H9 (cell line): ENCODE results near the gene RBMX2. TPM values are rescaled to one million over a fixed set of nuclear protein-coding genes. Genes with fewer than 3 reads are reported as not detected.

Experiments used
- DNase-seq: peaks from one replicate; pipeline ENCODE4 v3.0.0-alpha.2; 2017
- H2AFZ ChIP-seq: one replicate; pipeline ENCODE4 v1.6.1; 2013; ENCODE audit warnings: mild to moderate bottlenecking, low read length, control low read depth, moderate library complexity
- H2AK5ac ChIP-seq: 2 replicates; pipeline ENCODE4 v1.6.1; 2013; ENCODE audit warnings: low read length, control low read depth, mixed read lengths; ENCODE audit not compliant: insufficient read length
- H2BK120ac ChIP-seq: one replicate; pipeline ENCODE4 v1.6.1; 2013; ENCODE audit warnings: low read depth, mild to moderate bottlenecking, low read length, control low read depth, inconsistent platforms; ENCODE audit not compliant: poor library complexity, severe bottlenecking
- H2BK12ac ChIP-seq: 2 replicates; pipeline ENCODE4 v1.6.1; 2013; ENCODE audit warnings: low read length, control low read depth, mixed read lengths, low read depth; ENCODE audit not compliant: insufficient read length
- H2BK15ac ChIP-seq: 2 replicates; pipeline ENCODE4 v1.6.1; 2013; ENCODE audit warnings: low read depth, low read length, control low read depth
- H2BK20ac ChIP-seq: one replicate; pipeline ENCODE4 v1.6.1; 2013; ENCODE audit warnings: low read depth, mild to moderate bottlenecking, low read length, control low read depth, inconsistent platforms; ENCODE audit not compliant: poor library complexity, severe bottlenecking
- H2BK5ac ChIP-seq: 2 replicates; pipeline ENCODE4 v1.6.1; 2013; ENCODE audit warnings: low read length, control low read depth, mixed read lengths; ENCODE audit not compliant: insufficient read length
- H3K14ac ChIP-seq: 2 replicates; pipeline ENCODE4 v1.6.1; 2013; ENCODE audit warnings: low read length, control low read depth; ENCODE audit not compliant: insufficient read depth
- H3K18ac ChIP-seq: 2 replicates; pipeline ENCODE4 v1.6.1; 2013; ENCODE audit warnings: low read depth, mild to moderate bottlenecking, mixed read lengths, low read length, control low read depth; ENCODE audit not compliant: insufficient read length
- H3K23ac ChIP-seq: 2 replicates; pipeline ENCODE4 v1.6.1; 2013; ENCODE audit warnings: low read length, control low read depth, mixed read lengths, low read depth; ENCODE audit not compliant: insufficient read length
- H3K23me2 ChIP-seq: 2 replicates; pipeline ENCODE4 v1.6.1; 2013; ENCODE audit warnings: low read depth, mild to moderate bottlenecking, mixed read lengths, low read length, control low read depth; ENCODE audit not compliant: insufficient read length, poor library complexity, severe bottlenecking
- H3K27ac ChIP-seq: 2 replicates; pipeline ENCODE4 v1.5.1; 2013; ENCODE audit warnings: low read length, control low read depth, mixed read lengths, low read depth; ENCODE audit not compliant: insufficient read length
- H3K27me3 ChIP-seq: 2 replicates; pipeline ENCODE4 v1.6.1; 2013; ENCODE audit warnings: low read length, control low read depth, inconsistent platforms; ENCODE audit not compliant: insufficient read depth
- H3K4ac ChIP-seq: 2 replicates; pipeline ENCODE4 v1.6.1; 2013; ENCODE audit warnings: low read depth, mild to moderate bottlenecking, control low read depth, inconsistent platforms, low read length, moderate library complexity
- H3K4me1 ChIP-seq: 2 replicates; pipeline ENCODE4 v1.6.1; 2013; ENCODE audit warnings: low read length, control low read depth, inconsistent platforms; ENCODE audit not compliant: insufficient read depth
- H3K4me2 ChIP-seq: 2 replicates; pipeline ENCODE4 v1.6.1; 2013; ENCODE audit warnings: low read length, control low read depth, mixed read lengths; ENCODE audit not compliant: insufficient read length, insufficient read depth
- H3K56ac ChIP-seq: 2 replicates; pipeline ENCODE4 v1.6.1; 2013; ENCODE audit warnings: low read depth, mild to moderate bottlenecking, mixed read lengths, low read length, control low read depth; ENCODE audit not compliant: insufficient read length
- H3K79me1 ChIP-seq: 2 replicates; pipeline ENCODE4 v1.6.1; 2013; ENCODE audit warnings: low read depth, mild to moderate bottlenecking, moderate library complexity, low read length, control low read depth, inconsistent platforms; ENCODE audit not compliant: insufficient read depth, poor library complexity, severe bottlenecking
- H3K79me2 ChIP-seq: 2 replicates; pipeline ENCODE4 v1.6.1; 2013; ENCODE audit warnings: low read length, control low read depth, inconsistent platforms; ENCODE audit not compliant: insufficient read depth
- H3K9ac ChIP-seq: 2 replicates; pipeline ENCODE4 v1.6.1; 2013; ENCODE audit warnings: low read length, control low read depth, mixed read lengths; ENCODE audit not compliant: insufficient read length; ENCODE audit errors: extremely low read depth
- H3K9me3 ChIP-seq: one replicate; pipeline ENCODE4 v1.6.1; 2013; ENCODE audit warnings: low read depth, low read length, inconsistent platforms; ENCODE audit not compliant: control insufficient read depth
- H3T11ph ChIP-seq: one replicate; pipeline ENCODE4 v1.6.1; 2013; ENCODE audit warnings: mild to moderate bottlenecking, low read length, control low read depth, inconsistent platforms
- H4K20me1 ChIP-seq: one replicate; pipeline ENCODE4 v1.6.1; 2013; ENCODE audit not compliant: control insufficient read depth, insufficient read length, insufficient read depth
- H4K5ac ChIP-seq: 2 replicates; pipeline ENCODE4 v1.6.1; 2013; ENCODE audit warnings: low read depth, mild to moderate bottlenecking, mixed read lengths, low read length, control low read depth; ENCODE audit not compliant: insufficient read length
- H4K8ac ChIP-seq: replicated peaks from 2 replicates; pipeline ENCODE4 v1.6.1; 2013; ENCODE audit warnings: low read length, control low read depth, mixed read lengths, low read depth; ENCODE audit not compliant: insufficient read length
- H4K91ac ChIP-seq: 2 replicates; pipeline ENCODE4 v1.6.1; 2013; ENCODE audit warnings: low read depth, mild to moderate bottlenecking, moderate library complexity, mixed read lengths, low read length, control low read depth; ENCODE audit not compliant: insufficient read length
- H3K27ac Mint-ChIP-seq, 3 experiments: 2 replicates in 2 of 3; 3 replicates in 1 of 3; pipeline ENCODE4 v1.8.0; 2020 to 2021; ENCODE audit warnings: mixed read lengths in 3 of 3, mild to moderate bottlenecking in 1 of 3, moderate library complexity in 1 of 3
- H3K27me3 Mint-ChIP-seq: 2 replicates; pipeline ENCODE4 v1.8.0; 2021; ENCODE audit warnings: low read depth, mild to moderate bottlenecking, moderate library complexity, mixed read lengths
- H3K36me3 Mint-ChIP-seq, 3 experiments: 2 replicates in 2 of 3; 3 replicates in 1 of 3; pipeline ENCODE4 v1.8.0; 2020 to 2021; ENCODE audit warnings: low read depth in 3 of 3, mixed read lengths in 3 of 3; ENCODE audit not compliant: insufficient read depth in 1 of 3
- H3K4me1 Mint-ChIP-seq, 2 experiments: 2 replicates each; pipeline ENCODE4 v1.8.0; 2020; ENCODE audit warnings: mixed read lengths in 2 of 2
- H3K4me3 Mint-ChIP-seq, 2 experiments: 2 replicates in 1 of 2; 3 replicates in 1 of 2; pipeline ENCODE4 v1.8.0; 2020 to 2021; ENCODE audit warnings: mild to moderate bottlenecking in 2 of 2, mixed read lengths in 2 of 2, moderate library complexity in 1 of 2
- H3K9me3 Mint-ChIP-seq, 2 experiments: 2 replicates in 1 of 2; 3 replicates in 1 of 2; pipeline ENCODE4 v1.8.0; 2020; ENCODE audit warnings: mild to moderate bottlenecking in 2 of 2, mixed read lengths in 2 of 2, moderate library complexity in 1 of 2
- WGBS: extraction: QIAGEN DNeasy Blood & Tissue Kit; methylation state at CpG from one replicate; pipeline ENCODE4 v1.1.7; 2013; ENCODE audit warnings: missing lambda C conversion rate, low lambda C conversion rate, mixed read lengths; ENCODE audit not compliant: insufficient read length; ENCODE audit errors: extremely low coverage; 5-methylcytosine and 5-hydroxymethylcytosine counted together
- total RNA-seq: library from RNA; stranded (reverse); gene quantifications from 2 replicates; pipeline ENCODE4 v1.2.1, GENCODE V29; 2021
- TF ChIP-seq, protein P1 (sequence below): fragments of 200-600 bp; sonication (generic); conservative IDR thresholded peaks from 3 replicates; pipeline ENCODE4 v1.8.0; 2021; ENCODE audit warnings: antibody characterized with exemption, mild to moderate bottlenecking

Gene RBMX2
- total RNA-seq, 1 experiment from 2014 or later, result 22.1 TPM

DNA sequence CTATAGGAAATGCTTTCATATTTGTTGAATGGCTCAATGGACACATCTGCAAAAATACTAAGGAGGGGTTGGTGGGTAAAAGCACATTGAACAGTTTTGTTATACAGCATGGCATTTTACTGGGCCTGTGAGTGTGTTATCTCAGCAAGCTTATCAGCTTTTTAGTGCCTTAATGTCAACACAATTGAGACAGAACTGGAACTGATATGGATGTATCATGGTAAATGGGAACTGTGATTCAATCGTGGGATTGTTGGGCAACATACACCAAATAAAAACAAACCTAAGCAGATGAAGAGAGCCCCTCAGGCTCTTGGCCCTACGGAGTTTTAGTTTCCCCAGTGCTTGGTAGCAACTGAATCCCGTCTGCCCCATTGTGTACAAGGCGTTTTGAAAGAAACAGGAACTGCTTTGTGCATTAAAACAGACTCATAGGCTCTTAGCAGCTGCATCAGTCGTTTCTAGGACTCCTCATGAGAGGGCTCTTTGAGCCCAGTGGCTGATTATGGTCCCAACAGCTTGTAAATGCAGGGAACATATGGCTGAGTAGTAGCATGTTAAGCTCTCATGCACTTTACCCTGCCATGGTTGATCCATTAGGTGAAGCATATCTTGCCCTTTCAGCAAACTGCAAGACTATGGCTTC is 23.6 kb upstream of the RBMX2 start:
- H4K8ac ChIP-seq, result no peak overlapping the region
- H3K18ac ChIP-seq, result no peak overlapping the region
- no peak overlapping the region for H4K5ac ChIP-seq
- H2BK12ac ChIP-seq, result no peak overlapping the region
- no peaks in the 10 kb centered on the region for H3K27me3 ChIP-seq
- no peak overlapping the region for H2BK120ac ChIP-seq
- no peaks in the 10 kb centered on the region for H3K79me2 ChIP-seq
- no peaks in the 10 kb centered on the region for H3K23me2 ChIP-seq
- no peaks in the 10 kb centered on the region for H3K4me1 Mint-ChIP-seq
- H3K27me3 Mint-ChIP-seq, result no peaks in the 10 kb centered on the region
- WGBS, result no CpG with 5 or more reads among the region's 5 CpGs
- H2BK20ac ChIP-seq, result no peak overlapping the region
- H3K14ac ChIP-seq, result no peak overlapping the region
- H3K27ac Mint-ChIP-seq, result no peak overlapping the region
- no peaks in the 10 kb centered on the region; a peak in 1 of 7 replicates for H3K36me3 Mint-ChIP-seq
- no peak overlapping the region for H4K91ac ChIP-seq
- peaks cover 0 to 12% of the 10 kb centered on the region in 2 experiments; a peak in 2 of 5 replicates for H3K9me3 Mint-ChIP-seq
- H3K4me1 ChIP-seq, result no peaks in the 10 kb centered on the region
- TF ChIP-seq, protein P1, sequence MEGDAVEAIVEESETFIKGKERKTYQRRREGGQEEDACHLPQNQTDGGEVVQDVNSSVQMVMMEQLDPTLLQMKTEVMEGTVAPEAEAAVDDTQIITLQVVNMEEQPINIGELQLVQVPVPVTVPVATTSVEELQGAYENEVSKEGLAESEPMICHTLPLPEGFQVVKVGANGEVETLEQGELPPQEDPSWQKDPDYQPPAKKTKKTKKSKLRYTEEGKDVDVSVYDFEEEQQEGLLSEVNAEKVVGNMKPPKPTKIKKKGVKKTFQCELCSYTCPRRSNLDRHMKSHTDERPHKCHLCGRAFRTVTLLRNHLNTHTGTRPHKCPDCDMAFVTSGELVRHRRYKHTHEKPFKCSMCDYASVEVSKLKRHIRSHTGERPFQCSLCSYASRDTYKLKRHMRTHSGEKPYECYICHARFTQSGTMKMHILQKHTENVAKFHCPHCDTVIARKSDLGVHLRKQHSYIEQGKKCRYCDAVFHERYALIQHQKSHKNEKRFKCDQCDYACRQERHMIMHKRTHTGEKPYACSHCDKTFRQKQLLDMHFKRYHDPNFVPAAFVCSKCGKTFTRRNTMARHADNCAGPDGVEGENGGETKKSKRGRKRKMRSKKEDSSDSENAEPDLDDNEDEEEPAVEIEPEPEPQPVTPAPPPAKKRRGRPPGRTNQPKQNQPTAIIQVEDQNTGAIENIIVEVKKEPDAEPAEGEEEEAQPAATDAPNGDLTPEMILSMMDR, result no peak
- H3K9me3 ChIP-seq, result peaks cover 16% of the 10 kb centered on the region
- no peak overlapping the region for H3K27ac ChIP-seq
- no peak overlapping the region for H3K9ac ChIP-seq
- H4K20me1 ChIP-seq, result no peaks in the 10 kb centered on the region
- H2AK5ac ChIP-seq, result no peak overlapping the region
- H3K4me2 ChIP-seq, result no peak overlapping the region
- no peak overlapping the region for H3K23ac ChIP-seq
- DNase-seq, result no peak
- no peak overlapping the region for H2BK5ac ChIP-seq
- no peak overlapping the region for H3K4ac ChIP-seq
- no peak overlapping the region for H3T11ph ChIP-seq
- H2AFZ ChIP-seq, result no peak overlapping the region
- no peaks in the 10 kb centered on the region for H3K79me1 ChIP-seq
- no peak overlapping the region for H2BK15ac ChIP-seq
- H3K56ac ChIP-seq, result no peak overlapping the region
- no peak overlapping the region for H3K4me3 Mint-ChIP-seq
